Neural progenitor cell (in vitro differentiated cells): ENCODE measurements around the gene USP34. TPM values are rescaled to one million over a fixed set of nuclear protein-coding genes. Genes with fewer than 3 reads are reported as not detected.

Source experiments
- DNase-seq: peaks from one replicate; pipeline ENCODE4 v3.0.0-alpha.2; 2016; ENCODE audit warnings: low spot score
- H2AFZ ChIP-seq: fragments of 200-600 bp; sonication (generic); replicated peaks from 2 replicates; pipeline ENCODE4 v1.6.1; 2016; ENCODE audit warnings: antibody characterized with exemption
- H3F3A ChIP-seq: fragments of 200-600 bp; sonication (generic); 2 replicates; pipeline ENCODE4 v1.6.1; 2016; ENCODE audit warnings: antibody characterized with exemption, low read depth
- H3K27ac ChIP-seq: fragments of 200-600 bp; sonication (generic); 2 replicates; pipeline ENCODE4 v1.5.1; 2016; ENCODE audit warnings: mild to moderate bottlenecking
- H3K27me3 ChIP-seq: fragments of 200-600 bp; sonication (generic); 2 replicates; pipeline ENCODE4 v1.6.1; 2016; ENCODE audit warnings: mild to moderate bottlenecking, moderate library complexity
- H3K36me3 ChIP-seq: fragments of 200-600 bp; sonication (generic); 2 replicates; pipeline ENCODE4 v1.5.1; 2016
- H3K4me1 ChIP-seq: fragments of 200-600 bp; sonication (generic); 2 replicates; pipeline ENCODE4 v1.6.1; 2016; ENCODE audit warnings: mixed run types
- H3K4me2 ChIP-seq: fragments of 200-600 bp; sonication (generic); 2 replicates; pipeline ENCODE4 v1.6.1; 2016
- H3K4me3 ChIP-seq: fragments of 200-600 bp; sonication (generic); 2 replicates; pipeline ENCODE4 v1.5.1; 2016
- H3K79me2 ChIP-seq: fragments of 200-600 bp; sonication (generic); 2 replicates; pipeline ENCODE4 v1.6.1; 2016; ENCODE audit warnings: low read depth
- H3K9ac ChIP-seq: fragments of 200-600 bp; sonication (generic); 2 replicates; pipeline ENCODE4 v1.6.1; 2016
- H3K9me3 ChIP-seq: fragments of 200-600 bp; sonication (generic); 2 replicates; pipeline ENCODE4 v1.5.1; 2016; ENCODE audit warnings: low read depth
- H4K20me1 ChIP-seq: fragments of 200-600 bp; sonication (generic); 2 replicates; pipeline ENCODE4 v1.6.1; 2016; ENCODE audit warnings: low read depth
- H3K27ac Mint-ChIP-seq: 3 replicates; pipeline ENCODE4 v1.8.0; 2021; ENCODE audit warnings: mixed read lengths
- H3K27me3 Mint-ChIP-seq: 2 replicates; pipeline ENCODE4 v1.8.0; 2022; ENCODE audit warnings: low read depth, mild to moderate bottlenecking, inconsistent platforms, moderate library complexity, mixed read lengths; ENCODE audit not compliant: insufficient read depth
- H3K36me3 Mint-ChIP-seq: 3 replicates; pipeline ENCODE4 v1.8.0; 2021; ENCODE audit warnings: mixed read lengths
- H3K4me1 Mint-ChIP-seq: 3 replicates; pipeline ENCODE4 v1.8.0; 2021; ENCODE audit warnings: mixed read lengths
- H3K4me3 Mint-ChIP-seq: 3 replicates; pipeline ENCODE4 v1.8.0; 2021; ENCODE audit warnings: mild to moderate bottlenecking, moderate library complexity, mixed read lengths
- H3K9me3 Mint-ChIP-seq: 3 replicates; pipeline ENCODE4 v1.8.0; 2020; ENCODE audit warnings: mixed read lengths
- CTCF ChIP-seq: fragments of 200-600 bp; sonication (generic); IDR thresholded peaks from 2 replicates; pipeline ENCODE4 v1.5.1; 2017; ENCODE audit warnings: antibody characterized with exemption, mild to moderate bottlenecking
- EZH2 ChIP-seq: fragments of 200-600 bp; sonication (generic); IDR thresholded peaks from 2 replicates; pipeline ENCODE4 v1.6.1; 2017; ENCODE audit warnings: antibody characterized with exemption, mild to moderate bottlenecking, moderate library complexity
- EZH2phosphoT487 ChIP-seq: fragments of 200-600 bp; sonication (generic); IDR thresholded peaks from 2 replicates; pipeline ENCODE4 v1.6.1; 2017; ENCODE audit warnings: antibody characterized with exemption
- total RNA-seq: library from RNA; depleted of rRNA; stranded (reverse); fragments of >200 nt; gene quantifications from 2 replicates; pipeline ENCODE4 v1.2.3, GENCODE V29; 2015; ENCODE audit warnings: low replicate concordance

The USP34 gene
- total RNA-seq, 1 donor from 2014 or later, result 162 TPM

- no peaks in the 10 kb centered on the region for H3K9me3 ChIP-seq
- no peaks in the 10 kb centered on the region for H3K4me1 ChIP-seq
- H3K4me2 ChIP-seq, result no peak overlapping the region
- no peak overlapping the region for H2AFZ ChIP-seq
- no peak for DNase-seq
- H4K20me1 ChIP-seq, result no peaks in the 10 kb centered on the region
- H3K4me3 ChIP-seq, result no peak overlapping the region
- Mint-ChIP-seq H3K27me3 (no peaks in the 10 kb centered on the region), H3K9me3 (no peaks in the 10 kb centered on the region), H3K27ac (no peak overlapping the region), H3K4me1 (no peaks in the 10 kb centered on the region), H3K4me3 (no peak overlapping the region), H3K36me3 (peaks cover 16% of the 10 kb centered on the region)
- no peaks in the 10 kb centered on the region for H3F3A ChIP-seq
- H3K27me3 ChIP-seq, result no peaks in the 10 kb centered on the region
- H3K9ac ChIP-seq, result no peak overlapping the region
- no peak for TF ChIP-seq EZH2
- TF ChIP-seq CTCF, result no peak
- TF ChIP-seq EZH2phosphoT487, result no peak
- H3K27ac ChIP-seq, result no peak overlapping the region
- peaks cover 24% of the 10 kb centered on the region for H3K36me3 ChIP-seq
- no peaks in the 10 kb centered on the region for H3K79me2 ChIP-seq
Observed at GRCh38 chr2:61255580-61256437, 215.1 kb downstream of the USP34 start.

- H2AFZ ChIP-seq, result no peak overlapping the region
Observed at GRCh38 chr2:61254536-61254935, 216.4 kb downstream of the USP34 start.

GRCh38 chr2:61253136-61253535 is 217.8 kb downstream of the USP34 start:
- Mint-ChIP-seq H3K27ac (no peak overlapping the region), H3K4me3 (no peak overlapping the region), H3K36me3 (peaks cover 15% of the 10 kb centered on the region)

More at GRCh38 chr2:61254536-61254935, 216.4 kb downstream of the USP34 start:
- H3K79me2 ChIP-seq, result no peaks in the 10 kb centered on the region
- peaks cover 21% of the 10 kb centered on the region for H3K36me3 ChIP-seq
- H3K9ac ChIP-seq, result no peak overlapping the region
- Mint-ChIP-seq H3K36me3 (peaks cover 18% of the 10 kb centered on the region), H3K27ac (no peak overlapping the region), H3K9me3 (no peaks in the 10 kb centered on the region), H3K27me3 (no peaks in the 10 kb centered on the region), H3K4me3 (no peak overlapping the region), H3K4me1 (no peaks in the 10 kb centered on the region)
- no peaks in the 10 kb centered on the region for H3F3A ChIP-seq
- no peak overlapping the region for H3K4me2 ChIP-seq
- H3K4me1 ChIP-seq, result no peaks in the 10 kb centered on the region
- TF ChIP-seq EZH2phosphoT487 (no peak), CTCF (no peak), EZH2 (no peak)
- H3K27me3 ChIP-seq, result no peaks in the 10 kb centered on the region
- DNase-seq, result no peak
- no peak overlapping the region for H3K4me3 ChIP-seq
- H3K9me3 ChIP-seq, result no peaks in the 10 kb centered on the region
- H4K20me1 ChIP-seq, result no peaks in the 10 kb centered on the region
- H3K27ac ChIP-seq, result no peak overlapping the region

More at GRCh38 chr2:61253136-61253535, 217.8 kb downstream of the USP34 start:
- H3K9me3 ChIP-seq, result no peaks in the 10 kb centered on the region
- no peaks in the 10 kb centered on the region for H3K4me1 ChIP-seq
- H3K79me2 ChIP-seq, result no peaks in the 10 kb centered on the region
- H4K20me1 ChIP-seq, result no peaks in the 10 kb centered on the region
- H2AFZ ChIP-seq, result no peak overlapping the region
- H3K4me3 ChIP-seq, result no peak overlapping the region
- no peak overlapping the region for H3K9ac ChIP-seq
- no peak overlapping the region for H3K4me2 ChIP-seq
- no peak overlapping the region for H3K27ac ChIP-seq
- Mint-ChIP-seq H3K27me3 (no peaks in the 10 kb centered on the region), H3K9me3 (no peaks in the 10 kb centered on the region), H3K4me1 (no peaks in the 10 kb centered on the region)
- H3F3A ChIP-seq, result no peaks in the 10 kb centered on the region
- DNase-seq, result no peak
- TF ChIP-seq EZH2phosphoT487, result no peak
- TF ChIP-seq EZH2, result no peak
- no peak for TF ChIP-seq CTCF
- H3K36me3 ChIP-seq, result peaks cover 25% of the 10 kb centered on the region
- no peaks in the 10 kb centered on the region for H3K27me3 ChIP-seq
